ENCODE results near the gene STRIP2.
"Not testable (repeated sequence)": the region's sequence is repeated elsewhere in the genome, so short reads cannot be mapped to it uniquely, and the experiment has no call there.

Gene STRIP2

GRCh38 chr7:129456421-129456820 lies 22.2 kb downstream of the STRIP2 start:
- no peak for DNase-seq (ENCODE audit: low read depth)

DNA sequence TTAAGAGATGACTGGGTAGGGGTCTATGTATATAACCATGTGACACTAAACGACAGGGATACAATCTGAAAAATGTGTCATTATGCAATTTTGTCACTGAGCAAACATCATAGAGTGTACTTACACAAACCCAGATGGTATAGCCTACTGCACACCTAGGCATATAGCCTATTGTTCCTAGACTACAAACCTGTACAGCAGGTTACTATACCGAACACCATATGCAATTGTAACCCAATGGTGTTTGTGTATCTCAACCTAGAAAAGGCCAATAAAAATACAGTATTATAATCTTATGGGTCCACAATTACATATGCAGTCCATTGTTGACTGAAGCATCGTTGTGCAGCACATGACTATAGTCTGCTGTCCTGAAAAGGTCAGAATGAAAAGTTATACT lies 22.9 kb downstream of the STRIP2 start:
- no peak for DNase-seq (ENCODE audit: low read depth)

GRCh38 chr7:129458171-129458570 lies 23.9 kb downstream of the STRIP2 start:
- no peak for DNase-seq (ENCODE audit: low read depth)

DNA sequence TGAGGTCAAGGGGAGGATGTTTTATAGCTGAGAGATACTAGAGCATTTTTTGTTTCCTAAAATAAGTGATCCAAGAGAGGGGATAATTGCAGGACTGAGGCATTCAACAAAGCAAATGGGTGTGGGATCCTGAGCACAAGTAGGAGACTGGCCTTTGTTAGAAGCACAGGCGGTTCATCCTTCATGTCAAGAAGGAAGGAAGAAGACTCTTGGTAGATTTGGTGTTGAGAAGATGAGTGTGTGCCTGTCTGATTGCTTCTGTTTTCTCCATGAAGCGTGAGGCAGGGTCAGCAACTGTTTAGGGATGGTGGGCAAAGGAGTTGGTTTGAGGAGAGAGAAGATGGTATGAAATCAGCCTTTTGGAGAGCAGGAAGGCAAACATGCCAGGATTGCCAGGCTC lies 27.6 kb downstream of the STRIP2 start:
- no peak for DNase-seq (ENCODE audit: low read depth)

GRCh38 chr7:129462420-129462819 lies 28.2 kb downstream of the STRIP2 start:
- no peak for DNase-seq (ENCODE audit: low read depth)

GRCh38 chr7:129464194-129464593 lies 30.0 kb downstream of the STRIP2 start:
- DNase-seq (ENCODE audit: low read depth), result no peak

DNA sequence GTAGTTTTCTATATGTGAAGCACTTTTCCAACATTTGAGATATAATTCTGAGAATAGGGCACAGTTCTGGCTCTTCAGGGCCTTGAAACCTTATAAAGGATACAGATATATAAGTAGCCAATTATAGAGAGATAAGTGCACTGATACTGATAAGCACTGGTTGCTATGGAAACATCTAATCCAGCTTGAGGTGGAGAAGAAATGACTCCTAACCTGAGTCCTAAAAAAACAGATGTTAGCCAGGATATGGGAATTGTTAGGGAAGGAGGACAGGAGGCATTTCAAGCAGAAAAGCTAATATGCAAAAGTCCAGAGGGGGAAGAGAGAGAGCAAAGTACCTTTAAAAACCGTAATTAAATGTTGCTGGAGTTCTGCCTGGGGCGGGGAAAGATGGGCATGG lies 30.8 kb downstream of the STRIP2 start:
- DNase-seq (ENCODE audit: low read depth), result no peak

DNA sequence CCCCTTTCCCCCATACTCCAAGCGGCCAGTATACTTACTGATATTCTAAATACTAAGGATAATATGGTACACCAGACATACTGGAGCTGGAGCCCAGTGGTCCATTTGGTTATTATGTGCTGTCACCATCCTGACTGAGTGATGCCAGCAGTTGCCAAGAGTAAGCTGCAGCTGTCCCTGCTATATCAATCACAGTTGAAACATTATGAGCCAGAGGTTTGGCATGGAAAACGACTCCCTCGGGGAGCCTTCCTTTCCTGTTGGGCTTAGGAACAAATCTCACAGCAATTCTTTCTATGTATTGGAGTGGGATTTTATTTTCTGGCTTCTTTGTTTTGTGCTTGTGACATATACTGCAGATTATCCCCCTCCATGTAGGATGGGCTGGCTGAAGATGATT lies 32.6 kb downstream of the STRIP2 start:
- no peak for DNase-seq (ENCODE audit: low read depth)

DNA sequence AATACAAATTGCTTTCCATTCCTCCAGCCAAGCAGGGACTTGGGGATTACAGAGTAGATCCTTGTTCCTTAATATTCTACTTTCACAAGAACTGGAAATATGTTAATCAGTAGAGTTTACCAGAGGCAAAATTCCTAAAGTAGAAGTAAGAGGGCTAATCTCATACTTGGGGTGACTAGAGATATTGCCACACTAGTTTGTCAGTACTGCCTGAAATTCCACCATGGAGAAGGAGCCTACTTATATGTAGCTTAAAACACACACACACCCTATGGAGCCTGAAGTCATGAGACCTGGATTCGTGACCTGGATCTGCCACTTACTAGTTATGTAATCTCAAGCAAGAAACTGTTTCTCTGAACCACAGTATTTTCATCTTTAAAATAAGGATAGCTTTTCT lies 33.9 kb downstream of the STRIP2 start:
- DNase-seq (ENCODE audit: low read depth), result no peak

GRCh38 chr7:129468547-129468946 lies 34.3 kb downstream of the STRIP2 start:
- DNase-seq (ENCODE audit: low read depth), result no peak

DNA sequence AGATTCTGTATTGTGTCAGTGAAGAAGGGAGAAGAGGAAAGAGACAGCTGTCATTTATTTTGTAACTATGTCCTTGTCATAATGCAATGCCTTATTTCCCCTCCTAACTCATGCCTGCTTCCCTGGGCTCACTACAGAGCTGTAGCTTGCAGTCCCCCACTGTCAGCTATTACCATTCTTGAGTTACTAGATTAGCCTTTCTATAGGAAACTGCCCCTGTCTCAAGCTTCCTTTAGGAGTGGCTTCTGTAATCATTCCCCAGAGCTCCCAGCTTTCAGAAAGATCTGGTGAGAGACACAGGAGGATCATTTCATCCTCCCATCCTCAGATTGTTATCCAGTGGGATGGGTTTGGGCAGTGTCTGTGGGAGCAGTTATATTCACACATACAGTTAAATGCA lies 35.7 kb downstream of the STRIP2 start:
- DNase-seq (ENCODE audit: low read depth), result no peak

DNA sequence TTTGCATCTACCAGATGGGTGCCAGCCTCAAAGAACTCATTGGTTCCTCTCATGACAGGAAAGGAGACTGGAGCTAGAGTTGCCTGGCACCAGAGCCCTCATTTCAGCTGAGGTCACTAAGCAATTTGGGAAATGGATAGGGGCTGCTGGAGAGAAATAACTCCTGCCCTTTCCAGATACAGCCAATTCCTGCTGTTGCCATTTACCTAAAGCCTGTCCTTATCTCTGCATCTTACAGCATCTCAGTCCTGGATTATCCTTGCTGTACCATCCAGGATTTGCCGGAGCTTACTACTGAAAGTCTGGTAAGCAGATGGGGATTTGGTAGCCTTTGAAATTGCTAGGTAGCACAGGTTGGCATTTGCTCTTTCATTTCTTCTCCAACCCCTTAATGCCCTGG lies 36.2 kb downstream of the STRIP2 start:
- no peak for DNase-seq (ENCODE audit: low read depth)

DNA sequence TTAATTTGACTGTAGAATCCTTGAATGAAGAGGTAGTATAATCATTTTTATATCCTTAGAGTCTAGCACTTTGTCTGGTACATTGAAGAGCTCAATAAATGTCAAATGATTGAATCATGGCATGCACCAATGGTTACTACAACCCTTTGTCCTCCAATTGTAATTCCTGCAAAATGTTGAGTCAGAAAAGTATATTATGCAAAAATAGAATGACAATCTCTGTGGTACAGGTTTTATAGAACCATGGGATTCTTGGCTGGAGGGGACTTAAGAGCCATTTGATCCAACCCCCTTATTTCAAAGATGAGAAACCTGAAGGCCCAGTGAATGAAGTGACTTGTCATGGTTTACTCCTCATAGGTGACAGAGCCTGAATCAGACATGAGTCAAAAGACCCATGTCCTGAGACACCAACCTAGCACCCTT lies 37.2 kb downstream of the STRIP2 start:
- DNase-seq (ENCODE audit: low read depth), result no peak

GRCh38 chr7:129475931-129476330 lies 41.7 kb downstream of the STRIP2 start:
- DNase-seq (ENCODE audit: low read depth), result not testable (repeated sequence)

- DNase-seq (ENCODE audit: low read depth), result not testable (repeated sequence)
Observed at GRCh38 chr7:129476398-129476797, 42.2 kb downstream of the STRIP2 start.

DNA sequence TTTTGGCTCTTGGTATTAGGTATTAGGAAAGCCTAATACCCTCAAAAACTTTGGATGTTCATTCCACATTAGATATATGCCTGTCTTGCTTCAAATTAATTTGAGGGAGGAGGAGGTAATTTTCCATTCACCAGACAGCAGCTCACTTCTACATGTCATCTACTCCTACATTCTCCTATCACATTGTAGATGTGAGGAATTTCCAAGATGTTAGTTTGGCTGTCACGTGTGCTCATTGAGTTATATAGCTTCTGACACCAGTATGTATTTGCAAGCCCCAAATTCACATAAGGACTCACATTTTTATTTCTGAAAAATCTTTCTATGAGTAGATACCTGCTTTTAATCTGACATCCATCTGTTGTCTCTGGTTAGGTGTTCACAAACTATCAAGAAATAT lies 45.6 kb downstream of the STRIP2 start:
- DNase-seq (ENCODE audit: low read depth), result no peak

- DNase-seq (ENCODE audit: low read depth), result no peak
Observed at GRCh38 chr7:129480674-129481363, 46.6 kb downstream of the STRIP2 start.

GRCh38 chr7:129481376-129481775 lies 47.1 kb downstream of the STRIP2 start:
- not testable (repeated sequence) for DNase-seq (ENCODE audit: low read depth)

GRCh38 chr7:129482781-129483180 lies 48.5 kb downstream of the STRIP2 start:
- DNase-seq (ENCODE audit: low read depth), result no peak

DNA sequence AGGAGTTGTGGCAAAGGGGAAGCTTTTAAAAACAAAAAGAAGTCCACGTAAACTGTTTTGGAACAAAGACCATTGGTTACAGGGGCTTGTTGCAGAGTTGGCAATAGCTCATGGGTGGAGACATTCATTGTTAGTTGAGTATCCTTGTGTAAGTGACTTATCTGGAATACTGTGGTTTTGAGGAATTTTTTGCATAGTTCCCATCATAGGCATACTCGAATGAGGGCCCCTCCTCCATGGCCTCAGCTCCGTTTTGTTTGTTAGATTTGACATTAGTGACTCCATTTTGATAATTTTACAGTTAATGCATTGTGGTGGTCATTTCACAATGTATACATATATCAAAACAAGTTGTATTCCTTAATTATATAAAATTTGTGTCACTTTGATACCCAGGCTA lies 55.3 kb downstream of the STRIP2 start:
- no peak for DNase-seq (ENCODE audit: low read depth)

DNA sequence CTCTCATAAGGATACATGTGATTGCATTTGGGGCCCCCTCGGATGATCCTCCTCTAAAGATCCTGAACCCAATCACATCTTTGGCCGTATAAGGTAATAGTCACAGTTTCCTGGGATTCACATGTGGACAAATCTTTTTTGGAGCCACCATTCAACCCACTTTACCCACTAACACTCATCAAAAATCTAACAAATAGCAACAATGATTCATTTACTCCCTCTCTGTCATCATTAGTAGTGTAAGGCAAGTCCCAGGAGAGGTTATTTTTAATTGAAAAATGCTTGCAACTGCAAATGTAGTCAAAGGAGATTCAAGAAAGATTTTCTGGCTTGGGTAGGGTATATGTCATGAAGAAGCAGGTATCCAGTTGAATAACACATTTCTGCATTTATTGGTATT lies 58.2 kb downstream of the STRIP2 start:
- DNase-seq (ENCODE audit: low read depth), result no peak

DNA sequence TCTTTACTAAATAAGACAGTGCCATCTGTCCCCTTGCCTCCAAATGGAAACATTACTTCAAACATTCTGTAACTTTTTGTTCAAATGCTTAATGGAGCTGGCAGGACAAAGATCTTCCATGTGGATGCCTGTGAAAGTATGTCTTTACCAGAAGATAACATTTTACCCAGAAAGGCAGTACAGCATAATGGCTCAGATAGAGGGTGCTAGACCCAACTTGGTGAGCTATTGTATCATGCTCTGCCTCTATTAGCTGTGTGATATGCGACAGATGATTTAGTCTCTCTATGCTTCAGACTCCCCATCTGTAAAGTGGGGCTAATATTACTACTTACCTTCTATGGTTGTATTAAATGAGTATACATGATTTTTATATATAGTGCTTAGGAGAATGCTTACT lies 59.3 kb downstream of the STRIP2 start:
- no peak for DNase-seq (ENCODE audit: low read depth)

- DNase-seq (ENCODE audit: low read depth), result no peak
Observed at GRCh38 chr7:129494041-129494440, 59.8 kb downstream of the STRIP2 start.

DNA sequence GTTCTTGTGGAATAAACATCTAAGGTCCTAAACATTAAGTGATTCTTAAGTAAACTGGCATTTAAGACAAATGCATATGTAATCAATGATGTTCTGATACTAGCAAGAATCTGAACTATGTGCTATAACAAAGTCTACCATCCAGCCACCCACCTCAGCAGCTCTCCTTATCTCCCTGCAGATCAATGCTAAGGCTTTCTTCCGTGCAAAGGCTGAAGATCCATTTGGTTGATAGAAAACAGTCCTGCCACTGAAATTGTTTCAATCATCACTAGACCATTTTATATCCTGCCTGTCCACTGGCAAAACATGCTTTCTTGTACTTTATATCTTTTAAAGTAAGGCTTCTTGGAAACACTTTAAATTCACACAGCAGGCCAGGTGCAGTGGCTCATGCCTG lies 61.8 kb downstream of the STRIP2 start:
- DNase-seq (ENCODE audit: low read depth), result no peak

DNA sequence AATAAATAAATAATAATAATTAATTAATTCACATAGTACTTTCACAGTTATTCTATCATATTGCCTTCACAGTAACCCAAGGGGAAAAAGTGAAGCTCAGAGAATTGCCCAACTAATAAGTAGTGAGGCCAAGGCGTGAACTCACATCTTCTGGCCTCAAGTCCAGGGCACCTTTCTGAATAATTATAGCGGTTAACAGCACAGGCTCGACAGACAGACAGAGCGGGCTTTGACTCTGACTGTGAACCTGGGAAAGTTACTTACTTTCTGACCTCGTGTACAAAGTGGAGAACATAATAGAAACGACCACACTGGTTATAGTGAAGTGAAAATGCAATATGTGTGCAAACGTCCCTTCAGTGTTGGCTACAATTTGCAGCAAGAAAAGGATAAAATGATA lies 62.4 kb downstream of the STRIP2 start:
- DNase-seq (ENCODE audit: low read depth), result no peak

Measured in activated T-cell treated with anti-CD3 and anti-CD28 coated beads for 48 hours (primary cell).